ENCODE results near the gene NCOA4.
A peak's percentile ranks its signal among the peaks of the same experiment; 100 is the strongest.

The NCOA4 gene

GRCh38 chr10:46030091-46030937, at the start of gene NCOA4:
Gene NCOA4, minus strand, starts transcription at chr10:46030623. Its CDS starts 13,943 bp downstream, at chr10:46016680.
- Histone ChIP-seq H3K9ac (ENCODE audit: low read depth in 1 of 2, low read length in 2 of 2) (peak within 1 kb of the TSS; percentile 91 to 99), H3K27ac (ENCODE audit: low read depth in 2 of 2, low read length in 2 of 2) (peak within 1 kb of the TSS; percentile 89 to 96), H3K4me3 (ENCODE audit: low read length in 2 of 2) (peak within 1 kb of the TSS; percentile 88 to 95), H3K4me1 (ENCODE audit: control insufficient read depth in 2 of 2, insufficient read depth in 2 of 2, low read length in 2 of 2) (peaks cover 20 to 26% of the 10 kb centered on the region in 2 donors), H3K27me3 (ENCODE audit: control insufficient read depth in 2 of 2, insufficient read depth in 2 of 2, low read length in 2 of 2) (no peaks in the 10 kb centered on the region), H3K36me3 (ENCODE audit: control insufficient read depth in 2 of 2, insufficient read depth in 2 of 2, low read length in 2 of 2) (no peaks in the 10 kb centered on the region), H3K9me3 (ENCODE audit: control insufficient read depth in 2 of 2, low read length in 2 of 2) (no peaks in the 10 kb centered on the region)

- Histone ChIP-seq H3K27me3 (ENCODE audit: control insufficient read depth in 2 of 2, insufficient read depth in 2 of 2, low read length in 2 of 2) (no peaks in the 10 kb centered on the region), H3K9me3 (ENCODE audit: control insufficient read depth in 2 of 2, low read length in 2 of 2) (no peaks in the 10 kb centered on the region), H3K9ac (ENCODE audit: low read depth in 1 of 2, low read length in 2 of 2) (no peak overlapping the region), H3K27ac (ENCODE audit: low read depth in 2 of 2, low read length in 2 of 2) (no peak overlapping the region), H3K4me1 (ENCODE audit: control insufficient read depth in 2 of 2, insufficient read depth in 2 of 2, low read length in 2 of 2) (no peaks in the 10 kb centered on the region), H3K4me3 (ENCODE audit: low read length in 2 of 2) (no peak overlapping the region), H3K36me3 (ENCODE audit: control insufficient read depth in 2 of 2, insufficient read depth in 2 of 2, low read length in 2 of 2) (no peaks in the 10 kb centered on the region)
Observed at GRCh38 chr10:46079831-46080585, 49.6 kb upstream of the NCOA4 start.

GRCh38 chr10:46077731-46078413, 47.4 kb upstream of the NCOA4 start:
- H3K27me3 ChIP-seq (ENCODE audit: control insufficient read depth in 2 of 2, insufficient read depth in 2 of 2, low read length in 2 of 2): no peaks in the 10 kb centered on the region
- no peak overlapping the region for H3K4me3 ChIP-seq (ENCODE audit: low read length in 2 of 2)
- H3K9ac ChIP-seq (ENCODE audit: low read depth in 1 of 2, low read length in 2 of 2): no peak overlapping the region
- no peaks in the 10 kb centered on the region for H3K4me1 ChIP-seq (ENCODE audit: control insufficient read depth in 2 of 2, insufficient read depth in 2 of 2, low read length in 2 of 2)
- no peak overlapping the region for H3K27ac ChIP-seq (ENCODE audit: low read depth in 2 of 2, low read length in 2 of 2)
- H3K36me3 ChIP-seq (ENCODE audit: control insufficient read depth in 2 of 2, insufficient read depth in 2 of 2, low read length in 2 of 2): no peaks in the 10 kb centered on the region
- H3K9me3 ChIP-seq (ENCODE audit: control insufficient read depth in 2 of 2, low read length in 2 of 2): no peaks in the 10 kb centered on the region

DNA sequence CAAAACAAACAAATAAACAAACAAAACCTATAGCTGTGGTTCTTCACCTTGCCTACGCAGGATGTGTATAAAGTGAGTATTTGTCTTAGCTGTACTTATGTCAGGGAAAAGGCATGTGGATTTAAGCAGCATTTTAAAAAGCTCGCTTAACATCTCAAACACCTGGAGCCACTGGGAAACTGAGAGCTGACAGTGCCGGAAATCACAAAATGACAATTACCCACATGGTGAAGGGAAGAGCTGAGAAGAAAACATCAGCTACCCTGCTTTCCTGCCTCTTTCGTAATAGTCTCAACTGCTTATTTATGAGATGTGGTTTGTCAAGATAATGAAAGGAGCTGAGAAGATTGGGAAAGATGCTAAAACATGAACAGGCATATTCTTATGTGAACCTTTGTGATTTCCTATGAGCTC, 46.7 kb upstream of the NCOA4 start:
- H3K4me1 ChIP-seq (ENCODE audit: control insufficient read depth in 2 of 2, insufficient read depth in 2 of 2, low read length in 2 of 2): no peaks in the 10 kb centered on the region
- H3K4me3 ChIP-seq (ENCODE audit: low read length in 2 of 2): no peak overlapping the region
- H3K9me3 ChIP-seq (ENCODE audit: control insufficient read depth in 2 of 2, low read length in 2 of 2): no peaks in the 10 kb centered on the region
- no peaks in the 10 kb centered on the region for H3K27me3 ChIP-seq (ENCODE audit: control insufficient read depth in 2 of 2, insufficient read depth in 2 of 2, low read length in 2 of 2)
- no peak overlapping the region for H3K9ac ChIP-seq (ENCODE audit: low read depth in 1 of 2, low read length in 2 of 2)
- no peaks in the 10 kb centered on the region for H3K36me3 ChIP-seq (ENCODE audit: control insufficient read depth in 2 of 2, insufficient read depth in 2 of 2, low read length in 2 of 2)
- no peak overlapping the region for H3K27ac ChIP-seq (ENCODE audit: low read depth in 2 of 2, low read length in 2 of 2)

- H3K4me1 ChIP-seq (ENCODE audit: control insufficient read depth in 2 of 2, insufficient read depth in 2 of 2, low read length in 2 of 2): no peaks in the 10 kb centered on the region
- no peak overlapping the region for H3K27ac ChIP-seq (ENCODE audit: low read depth in 2 of 2, low read length in 2 of 2)
- no peaks in the 10 kb centered on the region for H3K36me3 ChIP-seq (ENCODE audit: control insufficient read depth in 2 of 2, insufficient read depth in 2 of 2, low read length in 2 of 2)
- H3K27me3 ChIP-seq (ENCODE audit: control insufficient read depth in 2 of 2, insufficient read depth in 2 of 2, low read length in 2 of 2): no peaks in the 10 kb centered on the region
- H3K9me3 ChIP-seq (ENCODE audit: control insufficient read depth in 2 of 2, low read length in 2 of 2): no peaks in the 10 kb centered on the region
- no peak overlapping the region for H3K4me3 ChIP-seq (ENCODE audit: low read length in 2 of 2)
- H3K9ac ChIP-seq (ENCODE audit: low read depth in 1 of 2, low read length in 2 of 2): no peak overlapping the region
Observed at GRCh38 chr10:46075869-46076268, 45.4 kb upstream of the NCOA4 start.

DNA sequence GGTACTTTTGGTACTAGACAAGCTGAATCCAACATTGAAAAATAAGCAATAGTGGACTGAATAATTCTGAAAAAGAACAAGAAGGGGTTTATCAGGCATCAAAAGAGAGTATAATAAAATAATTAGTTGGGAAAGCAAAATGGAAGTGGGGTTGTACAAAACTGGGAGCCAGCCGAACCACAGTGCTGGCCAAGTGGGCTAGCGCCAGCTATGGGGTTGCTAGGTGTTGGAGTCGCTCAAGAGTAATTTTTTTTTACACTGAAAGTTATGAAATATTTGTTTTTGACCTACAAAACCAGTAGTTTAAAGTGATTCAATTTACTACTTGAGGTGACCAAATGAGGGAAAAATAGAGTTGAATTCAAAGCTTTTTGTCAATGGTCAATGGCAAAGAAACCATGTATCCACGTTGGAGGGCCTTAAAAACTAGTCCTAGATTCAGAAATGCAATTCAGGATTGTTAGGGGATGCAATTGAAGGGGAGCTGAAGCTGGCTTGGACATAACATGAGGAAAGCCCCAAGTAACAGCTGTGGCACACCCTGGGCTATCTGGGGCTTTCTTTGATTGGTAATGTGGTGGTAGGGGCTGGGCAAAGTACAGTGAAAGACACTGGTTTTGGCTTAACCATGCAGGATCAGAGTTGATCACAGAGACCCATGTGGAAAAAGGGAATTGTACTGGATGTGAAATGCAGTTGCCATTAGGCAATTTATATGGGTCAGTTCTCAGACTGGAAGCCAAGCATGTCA, 43.9 kb upstream of the NCOA4 start:
- Histone ChIP-seq H3K9ac (ENCODE audit: low read depth in 1 of 2, low read length in 2 of 2) (no peak overlapping the region), H3K36me3 (ENCODE audit: control insufficient read depth in 2 of 2, insufficient read depth in 2 of 2, low read length in 2 of 2) (no peaks in the 10 kb centered on the region), H3K9me3 (ENCODE audit: control insufficient read depth in 2 of 2, low read length in 2 of 2) (no peaks in the 10 kb centered on the region), H3K27ac (ENCODE audit: low read depth in 2 of 2, low read length in 2 of 2) (no peak overlapping the region), H3K4me3 (ENCODE audit: low read length in 2 of 2) (no peak overlapping the region), H3K27me3 (ENCODE audit: control insufficient read depth in 2 of 2, insufficient read depth in 2 of 2, low read length in 2 of 2) (no peaks in the 10 kb centered on the region), H3K4me1 (ENCODE audit: control insufficient read depth in 2 of 2, insufficient read depth in 2 of 2, low read length in 2 of 2) (no peaks in the 10 kb centered on the region)

DNA sequence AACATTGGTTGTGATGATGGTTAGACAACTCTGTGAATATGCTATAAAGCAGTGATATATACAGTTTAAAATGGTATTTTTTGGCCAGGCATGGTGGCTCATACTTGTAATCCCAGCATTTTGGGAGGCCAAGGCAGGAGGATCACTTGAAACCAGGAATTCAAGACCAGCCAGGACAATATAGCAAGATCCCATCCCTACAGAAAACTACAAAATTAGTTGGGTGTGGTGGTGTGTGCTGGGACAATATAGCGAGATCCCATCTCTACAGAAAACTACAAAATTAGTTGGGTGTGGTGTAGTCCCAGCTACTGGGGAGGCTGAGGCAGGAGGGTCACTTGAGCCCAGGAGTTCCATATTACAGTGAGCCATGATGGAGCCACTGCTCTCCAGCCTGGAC, 43.1 kb upstream of the NCOA4 start:
- no peak overlapping the region for H3K27ac ChIP-seq (ENCODE audit: low read depth in 2 of 2, low read length in 2 of 2)
- H3K9me3 ChIP-seq (ENCODE audit: control insufficient read depth in 2 of 2, low read length in 2 of 2): no peaks in the 10 kb centered on the region
- no peaks in the 10 kb centered on the region for H3K27me3 ChIP-seq (ENCODE audit: control insufficient read depth in 2 of 2, insufficient read depth in 2 of 2, low read length in 2 of 2)
- no peak overlapping the region for H3K4me3 ChIP-seq (ENCODE audit: low read length in 2 of 2)
- H3K9ac ChIP-seq (ENCODE audit: low read depth in 1 of 2, low read length in 2 of 2): no peak overlapping the region
- no peaks in the 10 kb centered on the region for H3K36me3 ChIP-seq (ENCODE audit: control insufficient read depth in 2 of 2, insufficient read depth in 2 of 2, low read length in 2 of 2)
- no peaks in the 10 kb centered on the region for H3K4me1 ChIP-seq (ENCODE audit: control insufficient read depth in 2 of 2, insufficient read depth in 2 of 2, low read length in 2 of 2)

DNA sequence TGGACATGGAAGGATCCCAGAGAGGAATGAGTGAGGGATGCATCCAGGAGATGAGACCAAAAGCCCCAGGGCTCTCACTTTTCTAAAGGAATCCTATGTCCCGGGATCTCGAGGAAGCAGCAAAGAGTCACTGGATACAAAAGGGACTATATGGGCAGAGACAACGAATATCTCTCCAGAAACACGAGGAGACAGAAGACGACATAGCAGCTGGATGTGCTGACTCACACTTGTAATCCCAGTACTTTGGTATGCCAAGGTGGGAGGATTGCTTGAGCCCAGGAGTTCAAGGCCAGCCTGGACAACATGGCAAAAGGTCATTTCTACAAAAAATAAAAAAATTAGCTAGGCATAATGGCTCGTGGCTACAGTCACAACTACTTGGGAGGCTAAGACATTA, 40.3 kb upstream of the NCOA4 start:
- H3K27me3 ChIP-seq (ENCODE audit: control insufficient read depth in 2 of 2, insufficient read depth in 2 of 2, low read length in 2 of 2): no peaks in the 10 kb centered on the region
- no peaks in the 10 kb centered on the region for H3K4me1 ChIP-seq (ENCODE audit: control insufficient read depth in 2 of 2, insufficient read depth in 2 of 2, low read length in 2 of 2)
- no peak overlapping the region for H3K27ac ChIP-seq (ENCODE audit: low read depth in 2 of 2, low read length in 2 of 2)
- no peaks in the 10 kb centered on the region for H3K9me3 ChIP-seq (ENCODE audit: control insufficient read depth in 2 of 2, low read length in 2 of 2)
- H3K36me3 ChIP-seq (ENCODE audit: control insufficient read depth in 2 of 2, insufficient read depth in 2 of 2, low read length in 2 of 2): no peaks in the 10 kb centered on the region
- no peak overlapping the region for H3K9ac ChIP-seq (ENCODE audit: low read depth in 1 of 2, low read length in 2 of 2)
- H3K4me3 ChIP-seq (ENCODE audit: low read length in 2 of 2): no peak overlapping the region

DNA sequence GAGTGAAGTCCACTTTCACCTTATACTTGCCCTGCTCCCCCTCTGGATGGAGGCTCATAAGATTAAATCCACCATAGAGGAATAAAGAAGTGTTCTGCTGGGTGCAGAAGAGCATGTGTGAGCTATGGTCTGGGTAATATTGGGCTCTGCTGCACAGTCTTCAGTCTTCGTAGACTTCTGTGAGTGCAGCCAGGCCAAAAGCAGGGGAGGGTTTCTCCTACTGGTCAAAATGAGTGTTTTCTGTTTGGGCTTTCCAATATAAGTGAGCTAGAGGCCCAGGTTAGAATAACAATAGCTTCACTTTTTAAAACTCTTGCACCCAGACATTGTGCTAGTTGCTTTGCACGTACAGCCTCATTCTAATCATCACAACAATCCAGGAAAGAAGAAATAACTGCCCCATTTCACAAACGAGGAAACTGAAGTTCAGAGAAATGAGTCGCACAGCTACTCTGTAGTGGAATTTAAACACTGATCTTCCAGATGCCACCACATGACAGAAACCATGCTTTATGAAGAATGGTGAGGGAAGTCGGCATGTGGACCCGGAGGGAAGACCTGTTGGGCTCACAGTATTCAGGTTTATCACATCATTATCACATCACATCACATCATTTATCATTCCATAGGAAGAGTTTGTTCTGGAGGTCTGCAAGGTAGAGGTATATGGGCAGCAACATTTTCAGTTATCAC, 39.5 kb upstream of the NCOA4 start:
- H3K27me3 ChIP-seq (ENCODE audit: control insufficient read depth in 2 of 2, insufficient read depth in 2 of 2, low read length in 2 of 2): no peaks in the 10 kb centered on the region
- H3K27ac ChIP-seq (ENCODE audit: low read depth in 2 of 2, low read length in 2 of 2): no peak overlapping the region
- no peak overlapping the region for H3K4me3 ChIP-seq (ENCODE audit: low read length in 2 of 2)
- H3K9me3 ChIP-seq (ENCODE audit: control insufficient read depth in 2 of 2, low read length in 2 of 2): no peaks in the 10 kb centered on the region
- no peaks in the 10 kb centered on the region for H3K4me1 ChIP-seq (ENCODE audit: control insufficient read depth in 2 of 2, insufficient read depth in 2 of 2, low read length in 2 of 2)
- no peaks in the 10 kb centered on the region for H3K36me3 ChIP-seq (ENCODE audit: control insufficient read depth in 2 of 2, insufficient read depth in 2 of 2, low read length in 2 of 2)
- no peak overlapping the region for H3K9ac ChIP-seq (ENCODE audit: low read depth in 1 of 2, low read length in 2 of 2)

Data from mucosa of rectum (tissue), 2 donors.